Stimulated activated CD4-positive, alpha-beta T cell treated with anti-CD3 and anti-CD28 coated beads, TNF-alpha, amount 100 ng/mL, for 24 hours (primary cell): ENCODE results near the gene OSBPL3.
A peak's percentile ranks its signal among the peaks of the same experiment; 100 is the strongest.

Experiments
- DNase-seq, 3 experiments: peaks; one replicate each; pipeline ENCODE4 v3.0.0-alpha.2; 2020; ENCODE audit warnings: low read depth in 3 of 3

The OSBPL3 gene

GRCh38 chr7:24980534-24981170 lies 674 bp upstream of the OSBPL3 start:
- peak in 1 of 3 experiments; percentile 21 for DNase-seq

- peak; percentile 50 to 79 (median 54) for DNase-seq
Measured at GRCh38 chr7:24979470-24979862, 512 bp downstream of the OSBPL3 start.

GRCh38 chr7:24978843-24979469 lies 1.0 kb downstream of the OSBPL3 start:
- no peak for DNase-seq

GRCh38 chr7:24975644-24976260 lies 4.2 kb downstream of the OSBPL3 start:
- DNase-seq: no peak

- DNase-seq: no peak
Measured at GRCh38 chr7:24975172-24975571, 4.8 kb downstream of the OSBPL3 start.

- DNase-seq: no peak
Measured at GRCh38 chr7:24974026-24974832, 5.7 kb downstream of the OSBPL3 start.

GRCh38 chr7:24972991-24973390 lies 7.0 kb downstream of the OSBPL3 start:
- no peak for DNase-seq

GRCh38 chr7:24972166-24972477 lies 7.9 kb downstream of the OSBPL3 start:
- no peak for DNase-seq

GRCh38 chr7:24971333-24972165 lies 8.4 kb downstream of the OSBPL3 start:
- DNase-seq: no peak

- DNase-seq: no peak
Measured at GRCh38 chr7:24970676-24971075, 9.3 kb downstream of the OSBPL3 start.

- no peak for DNase-seq
Measured at GRCh38 chr7:24968165-24968564, 11.8 kb downstream of the OSBPL3 start.

- DNase-seq: no peak
Measured at GRCh38 chr7:24967696-24968095, 12.3 kb downstream of the OSBPL3 start.

GRCh38 chr7:24966802-24967201 lies 13.2 kb downstream of the OSBPL3 start:
- no peak for DNase-seq

GRCh38 chr7:24965831-24966708 lies 13.9 kb downstream of the OSBPL3 start:
- peak in 1 of 3 experiments; percentile 12 for DNase-seq

GRCh38 chr7:24964191-24964590 lies 15.8 kb downstream of the OSBPL3 start:
- no peak for DNase-seq

GRCh38 chr7:24963218-24963617 lies 16.8 kb downstream of the OSBPL3 start:
- peak in 1 of 3 experiments; percentile 28 for DNase-seq

- no peak for DNase-seq
Measured at GRCh38 chr7:24962418-24962962, 17.5 kb downstream of the OSBPL3 start.

- DNase-seq: no peak
Measured at GRCh38 chr7:24959735-24960485, 20.1 kb downstream of the OSBPL3 start.

GRCh38 chr7:24958399-24958798 lies 21.6 kb downstream of the OSBPL3 start:
- no peak for DNase-seq

- no peak for DNase-seq
Measured at GRCh38 chr7:24956021-24956420, 24.0 kb downstream of the OSBPL3 start.
